Epithelial cell of alveolus of lung (primary cell): ENCODE measurements around the gene CHD9NB. TPM values are rescaled to one million over a fixed set of nuclear protein-coding genes. Genes with fewer than 3 reads are reported as not detected.

Source experiments
- total RNA-seq: library from RNA; depleted of rRNA; stranded (reverse); fragments of >200 nt; gene quantifications from 2 replicates; pipeline ENCODE4 v1.2.1, GENCODE V29; 2015

CHD9NB gene
- total RNA-seq, result 0.08 and 1.2 TPM in 2 replicates

DNA sequence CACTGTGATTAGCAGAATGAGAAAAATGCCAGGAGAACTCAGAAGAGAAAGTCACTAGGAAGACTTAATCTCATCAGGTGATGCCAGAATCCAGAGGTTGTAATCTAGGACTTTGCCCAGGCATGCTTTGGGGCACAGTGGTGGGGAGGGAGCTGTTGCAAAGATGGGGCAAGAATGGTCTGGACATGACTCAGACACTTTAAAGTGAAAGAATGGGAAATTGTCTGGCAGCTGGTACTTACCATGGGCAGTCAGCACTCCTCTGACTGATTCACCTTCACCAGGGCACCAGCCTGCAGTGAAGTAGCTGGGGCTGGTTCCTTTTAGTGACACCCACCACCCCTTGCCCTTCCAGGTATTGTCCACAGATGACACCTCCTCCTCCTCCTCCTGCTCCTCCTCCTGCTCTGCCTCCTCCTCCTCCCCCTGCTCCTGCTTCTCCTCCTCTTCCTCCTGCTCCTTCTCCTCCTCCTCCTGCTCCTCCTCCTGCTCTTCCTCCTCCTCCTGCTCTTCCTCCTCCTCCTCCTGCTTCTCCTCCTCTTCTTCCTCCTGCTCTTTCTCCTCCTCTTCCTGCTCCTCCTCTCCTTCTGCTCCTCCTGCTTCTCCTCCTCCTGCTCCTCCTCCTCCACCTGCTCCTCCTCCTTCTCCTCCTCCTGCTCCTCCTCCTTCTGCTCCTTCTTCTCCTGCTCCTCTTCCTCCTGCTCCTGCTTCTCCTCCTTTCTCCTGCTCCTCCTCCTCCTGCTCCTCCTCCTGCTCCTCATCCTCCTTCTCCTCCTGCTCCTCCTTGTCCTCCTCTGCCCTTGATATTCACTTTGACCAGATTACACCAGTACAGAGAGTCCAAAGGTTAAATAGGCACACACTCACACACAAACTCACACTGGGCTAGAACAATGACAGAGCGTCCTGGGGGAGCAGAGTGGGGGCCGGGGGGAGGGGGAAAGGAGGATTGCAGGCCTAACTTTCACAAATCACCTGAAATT lies at the start of gene CHD9NB:
TSS of gene CHD9NB (minus strand) at position 379 of the 983 bp plus-strand sequence. CDS start 8,739 bp downstream, outside the sequence.

DNA sequence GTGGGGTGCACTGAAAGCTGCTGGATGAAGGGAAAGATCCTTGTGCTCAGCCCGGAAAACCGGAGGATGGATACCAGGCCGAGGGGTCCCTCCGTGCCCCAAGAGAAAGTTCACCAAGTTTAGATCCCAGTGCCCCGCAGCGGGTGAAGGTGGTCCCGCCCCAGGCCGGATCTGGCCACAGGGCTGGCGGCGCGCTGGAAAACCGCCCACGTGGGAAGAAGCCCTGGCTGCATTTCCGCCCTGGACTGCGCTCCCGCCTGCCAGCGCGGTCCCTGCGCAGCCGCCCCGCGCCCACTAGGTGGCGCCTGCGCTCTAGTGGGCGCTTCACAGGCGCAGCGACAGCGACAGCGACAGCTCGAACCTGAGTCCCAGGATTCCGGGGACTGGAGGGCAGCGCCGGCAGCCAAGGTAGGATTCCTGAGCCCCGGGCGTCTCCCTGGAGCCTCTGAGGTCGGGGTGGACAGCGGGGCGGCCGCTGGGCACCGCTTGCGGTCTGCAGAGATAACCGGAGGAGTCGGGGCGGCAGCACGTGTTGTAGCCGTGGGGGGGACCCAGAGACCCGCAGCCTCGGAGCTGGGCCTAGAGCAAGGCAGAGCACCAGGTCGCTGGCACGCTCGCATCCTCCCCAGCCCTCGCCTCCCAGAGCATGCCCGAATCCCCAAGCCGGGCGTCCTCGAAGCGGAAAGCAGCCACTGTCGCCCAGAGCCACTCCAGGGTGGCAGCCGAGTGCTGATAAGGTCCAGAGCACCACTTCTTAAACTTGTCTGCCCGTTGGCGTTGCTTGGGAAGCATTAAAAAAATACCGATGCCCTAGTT lies 2.2 kb upstream of the CHD9NB start, which contains the start of gene CHD9:
TSS of gene CHD9 (plus strand) at position 322 of the 816 bp plus-strand sequence. CDS start 101,099 bp downstream, outside the sequence.

Other genes starting within 250 kb of the CHD9NB start
- gene CHD9, start 2.1 kb upstream of the CHD9NB start, total RNA-seq, result 20.3 and 33.1 TPM in 2 replicates